ENCODE measurements around the gene SH3RF1. TPM values are rescaled to one million over a fixed set of nuclear protein-coding genes. Genes with fewer than 3 reads are reported as not detected.

Gene SH3RF1
- total RNA-seq, 1 experiment from 2014 or later, result 15.3 TPM

DNA sequence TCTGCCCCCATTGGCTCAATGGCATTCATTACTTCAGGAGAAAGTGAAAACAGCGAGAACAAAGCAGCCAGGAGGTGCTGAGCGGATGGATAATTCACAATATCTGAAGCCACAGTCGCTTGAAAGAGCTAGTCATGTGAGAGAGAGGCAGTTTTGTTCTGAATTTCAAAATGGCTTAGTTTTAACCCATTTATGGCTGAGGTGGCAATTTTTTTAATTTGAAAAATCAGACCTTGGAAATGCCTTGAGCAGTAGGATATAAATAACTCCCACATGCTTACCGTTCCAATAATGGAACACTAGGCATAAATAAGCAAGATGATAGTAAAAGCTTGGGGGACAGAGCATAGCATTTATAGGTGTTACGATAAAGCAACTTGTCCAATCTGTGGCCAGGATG, 203.8 kb downstream of the SH3RF1 start:
- no peak overlapping the region for H3K27ac ChIP-seq (ENCODE audit: insufficient read length, low read depth, low read length)
- H4K91ac ChIP-seq (ENCODE audit: insufficient read length, low read depth, low read length), result no peak overlapping the region
- H2BK20ac ChIP-seq (ENCODE audit: low read depth, low read length, poor library complexity, severe bottlenecking), result no peak overlapping the region
- Mint-ChIP-seq H3K36me3 (ENCODE audit: insufficient read depth in 1 of 3, low read depth in 3 of 3) (peaks cover 0 to 4% (median 0%) of the 10 kb centered on the region in 3 experiments; a peak in 2 of 7 replicates), H3K4me3 (no peak overlapping the region), H3K9me3 (no peaks in the 10 kb centered on the region), H3K27ac (no peak overlapping the region), H3K4me1 (peaks cover 25 to 29% of the 10 kb centered on the region in 2 experiments), H3K27me3 (ENCODE audit: low read depth) (no peaks in the 10 kb centered on the region)
- no peak overlapping the region for H2AK5ac ChIP-seq (ENCODE audit: insufficient read length, low read length)
- H3K79me2 ChIP-seq (ENCODE audit: insufficient read depth, low read length), result no peaks in the 10 kb centered on the region
- H3K79me1 ChIP-seq (ENCODE audit: insufficient read depth, low read depth, low read length, poor library complexity, severe bottlenecking), result no peaks in the 10 kb centered on the region
- no peak overlapping the region for H3K14ac ChIP-seq (ENCODE audit: insufficient read depth, low read length)
- TF ChIP-seq, protein P1, sequence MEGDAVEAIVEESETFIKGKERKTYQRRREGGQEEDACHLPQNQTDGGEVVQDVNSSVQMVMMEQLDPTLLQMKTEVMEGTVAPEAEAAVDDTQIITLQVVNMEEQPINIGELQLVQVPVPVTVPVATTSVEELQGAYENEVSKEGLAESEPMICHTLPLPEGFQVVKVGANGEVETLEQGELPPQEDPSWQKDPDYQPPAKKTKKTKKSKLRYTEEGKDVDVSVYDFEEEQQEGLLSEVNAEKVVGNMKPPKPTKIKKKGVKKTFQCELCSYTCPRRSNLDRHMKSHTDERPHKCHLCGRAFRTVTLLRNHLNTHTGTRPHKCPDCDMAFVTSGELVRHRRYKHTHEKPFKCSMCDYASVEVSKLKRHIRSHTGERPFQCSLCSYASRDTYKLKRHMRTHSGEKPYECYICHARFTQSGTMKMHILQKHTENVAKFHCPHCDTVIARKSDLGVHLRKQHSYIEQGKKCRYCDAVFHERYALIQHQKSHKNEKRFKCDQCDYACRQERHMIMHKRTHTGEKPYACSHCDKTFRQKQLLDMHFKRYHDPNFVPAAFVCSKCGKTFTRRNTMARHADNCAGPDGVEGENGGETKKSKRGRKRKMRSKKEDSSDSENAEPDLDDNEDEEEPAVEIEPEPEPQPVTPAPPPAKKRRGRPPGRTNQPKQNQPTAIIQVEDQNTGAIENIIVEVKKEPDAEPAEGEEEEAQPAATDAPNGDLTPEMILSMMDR (conservative IDR thresholded peaks at IDR 0.05), result no peak
- no peak overlapping the region for H3K18ac ChIP-seq (ENCODE audit: insufficient read length, low read depth, low read length)
- peaks cover 6% of the 10 kb centered on the region for H3K4me1 ChIP-seq (ENCODE audit: insufficient read depth, low read length)
- no peak overlapping the region for H3T11ph ChIP-seq (ENCODE audit: low read length)
- no peak overlapping the region for H3K4me2 ChIP-seq (ENCODE audit: insufficient read depth, insufficient read length, low read length)
- H2BK5ac ChIP-seq (ENCODE audit: insufficient read length, low read length), result no peak overlapping the region
- DNase-seq, result no peak
- H4K5ac ChIP-seq (ENCODE audit: insufficient read length, low read depth, low read length), result no peak overlapping the region
- H4K20me1 ChIP-seq (ENCODE audit: control insufficient read depth, insufficient read depth, insufficient read length), result no peaks in the 10 kb centered on the region
- H2BK120ac ChIP-seq (ENCODE audit: low read depth, low read length, poor library complexity, severe bottlenecking), result no peak overlapping the region
- no CpG with 5 or more reads among the region's 5 CpGs for WGBS (ENCODE audit: extremely low coverage, insufficient read length, low lambda C conversion rate)
- H2AFZ ChIP-seq (ENCODE audit: low read length), result no peak overlapping the region
- no peak overlapping the region for H2BK15ac ChIP-seq (ENCODE audit: low read depth, low read length)
- H3K9ac ChIP-seq (ENCODE audit: extremely low read depth, insufficient read length, low read length), result no peak overlapping the region
- no peaks in the 10 kb centered on the region for H3K9me3 ChIP-seq (ENCODE audit: control insufficient read depth, low read depth, low read length)
- no peaks in the 10 kb centered on the region for H3K23me2 ChIP-seq (ENCODE audit: insufficient read length, low read depth, low read length, poor library complexity, severe bottlenecking)
- H2BK12ac ChIP-seq (ENCODE audit: insufficient read length, low read depth, low read length), result no peak overlapping the region
- no peak overlapping the region for H3K56ac ChIP-seq (ENCODE audit: insufficient read length, low read depth, low read length)
- no peaks in the 10 kb centered on the region for H3K27me3 ChIP-seq (ENCODE audit: insufficient read depth, low read length)
- H3K4ac ChIP-seq (ENCODE audit: low read depth, low read length), result no peak overlapping the region
- no peak overlapping the region for H4K8ac ChIP-seq (replicated peaks; ENCODE audit: insufficient read length, low read depth, low read length)
- H3K23ac ChIP-seq (ENCODE audit: insufficient read length, low read depth, low read length), result no peak overlapping the region

Data from H9 (cell line).